HG03095 (cell line): ENCODE data around the gene ILF3.

ENCODE experiments used
- ATAC-seq: cut with Tn5 transposase; IDR thresholded peaks from one replicate; pipeline ENCODE4 v1.9.1; 2021; ENCODE audit warnings: moderate library complexity; ENCODE audit not compliant: unreplicated experiment

ILF3 gene

DNA sequence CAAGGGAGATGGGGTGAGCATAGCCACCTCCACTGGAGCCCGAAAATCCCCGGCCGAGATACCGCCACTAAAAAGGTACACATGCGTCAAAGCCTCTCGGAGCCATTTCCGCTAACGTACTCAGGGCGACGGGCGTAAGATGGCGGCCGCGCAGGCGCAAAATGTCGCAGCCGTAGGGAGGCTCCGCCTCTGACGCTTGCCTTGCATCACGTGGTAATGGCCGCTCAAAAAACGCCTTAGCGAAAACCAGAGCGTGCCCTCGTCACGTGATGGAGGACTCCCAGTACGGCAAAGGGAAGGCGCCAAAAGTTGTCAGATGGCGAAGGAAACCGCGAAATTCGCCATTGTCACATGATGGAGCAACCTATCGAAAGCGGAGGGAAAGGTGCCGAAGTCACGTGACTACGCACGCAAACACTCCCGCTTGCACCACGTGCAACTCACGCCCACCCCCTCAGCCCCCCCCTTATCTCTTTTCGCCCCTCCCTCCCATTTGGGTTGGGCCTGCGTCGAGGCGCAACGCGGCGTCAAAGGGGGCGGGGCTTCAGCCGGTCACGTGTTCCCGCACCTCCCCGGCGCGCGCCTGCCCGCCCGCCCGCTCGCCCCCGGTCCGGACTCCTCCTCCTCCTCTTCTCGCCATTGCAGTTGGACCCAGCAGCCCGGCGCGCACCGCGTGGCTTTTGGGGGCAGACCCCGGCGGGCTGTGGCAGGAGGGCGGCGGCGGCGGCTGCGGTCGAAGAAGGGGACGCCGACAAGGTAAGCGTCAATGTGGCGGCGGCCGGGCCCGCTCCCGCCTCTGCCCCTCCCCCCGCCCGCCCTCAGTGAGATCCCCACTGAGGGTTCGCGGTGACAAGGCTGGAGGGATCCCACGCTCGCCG is at the start of gene ILF3:
ILF3 (plus strand) TSS at position 615 of the 878 bp plus-strand sequence. CDS start 16,260 bp downstream, outside the sequence.
- ATAC-seq: peak; percentile 59

DNA sequence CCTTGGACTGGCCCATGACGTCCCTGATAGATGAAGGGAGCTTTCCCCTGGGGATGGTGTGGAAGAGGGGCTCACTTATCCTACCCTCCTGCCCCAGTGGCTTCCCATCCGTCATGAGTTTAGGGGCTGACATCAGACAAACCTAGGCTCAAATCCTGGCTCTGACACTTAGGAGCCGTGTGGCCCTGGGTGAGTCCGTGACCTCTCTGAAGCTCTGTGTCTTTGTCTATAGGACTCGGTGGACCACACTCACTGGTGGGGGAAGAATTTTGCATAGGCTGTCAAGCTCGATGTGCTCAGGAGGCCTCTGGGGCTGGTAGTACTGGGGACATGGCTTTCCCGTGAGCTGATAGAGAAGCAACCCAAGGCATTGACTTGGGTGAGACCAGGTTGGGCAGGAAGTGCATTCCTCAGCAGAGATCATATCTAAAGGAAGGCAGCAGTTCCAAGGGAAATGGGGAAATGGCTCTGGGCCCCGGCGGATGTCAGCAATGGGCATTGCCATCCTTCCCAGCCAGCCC is 49.6 kb upstream of the ILF3 start:
- no peak for ATAC-seq

DNA sequence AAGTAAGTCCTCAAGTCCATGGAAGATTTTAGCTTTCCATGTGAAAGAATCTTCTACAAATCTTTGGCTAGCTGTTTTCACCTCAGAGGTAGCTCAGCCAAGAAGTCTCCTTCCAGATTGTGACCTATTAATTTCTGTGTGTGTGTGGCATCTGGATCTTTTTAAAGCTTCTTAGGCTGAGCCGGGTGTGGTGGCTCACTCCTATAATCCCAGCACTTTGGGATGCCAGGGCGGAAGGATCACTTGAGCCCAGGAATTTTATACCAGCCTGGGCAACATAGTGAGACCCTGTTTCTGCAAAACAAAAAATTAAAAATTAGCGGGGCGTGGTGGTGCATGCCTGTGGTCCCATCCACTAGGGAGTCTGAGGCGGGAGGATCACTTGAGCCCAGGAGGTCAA is 42.2 kb upstream of the ILF3 start:
- ATAC-seq: no peak

DNA sequence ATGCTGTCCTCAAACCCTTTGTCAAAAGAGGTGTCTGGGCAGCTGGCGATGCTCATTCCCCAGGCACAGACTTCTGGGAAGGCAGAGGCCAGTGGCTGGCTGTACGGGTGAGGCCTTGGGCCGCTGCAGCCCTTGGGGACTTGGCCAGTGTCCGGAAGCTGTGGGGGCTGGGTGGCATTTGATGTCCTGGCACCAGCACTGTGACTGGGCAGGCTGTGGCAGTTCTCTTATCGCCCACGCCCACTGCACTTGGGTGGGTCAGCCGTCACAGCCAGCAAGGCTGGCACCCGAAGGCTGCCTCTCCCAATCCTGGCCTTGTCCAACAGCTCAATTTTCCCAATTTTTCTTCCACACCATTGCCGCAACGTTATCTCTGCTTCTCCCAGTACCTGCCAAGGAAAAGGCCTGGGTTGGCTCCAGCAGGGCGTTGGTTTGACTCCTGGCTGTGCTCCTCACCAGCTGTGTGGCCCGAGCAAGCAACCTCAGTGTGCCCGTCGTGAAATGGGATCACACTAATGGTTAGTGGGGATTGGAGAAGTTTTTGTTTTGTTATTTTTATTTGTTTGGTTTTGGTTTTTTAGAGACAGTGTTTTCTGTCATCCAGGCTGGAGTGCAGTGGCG is 41.5 kb upstream of the ILF3 start:
- ATAC-seq: no peak

DNA sequence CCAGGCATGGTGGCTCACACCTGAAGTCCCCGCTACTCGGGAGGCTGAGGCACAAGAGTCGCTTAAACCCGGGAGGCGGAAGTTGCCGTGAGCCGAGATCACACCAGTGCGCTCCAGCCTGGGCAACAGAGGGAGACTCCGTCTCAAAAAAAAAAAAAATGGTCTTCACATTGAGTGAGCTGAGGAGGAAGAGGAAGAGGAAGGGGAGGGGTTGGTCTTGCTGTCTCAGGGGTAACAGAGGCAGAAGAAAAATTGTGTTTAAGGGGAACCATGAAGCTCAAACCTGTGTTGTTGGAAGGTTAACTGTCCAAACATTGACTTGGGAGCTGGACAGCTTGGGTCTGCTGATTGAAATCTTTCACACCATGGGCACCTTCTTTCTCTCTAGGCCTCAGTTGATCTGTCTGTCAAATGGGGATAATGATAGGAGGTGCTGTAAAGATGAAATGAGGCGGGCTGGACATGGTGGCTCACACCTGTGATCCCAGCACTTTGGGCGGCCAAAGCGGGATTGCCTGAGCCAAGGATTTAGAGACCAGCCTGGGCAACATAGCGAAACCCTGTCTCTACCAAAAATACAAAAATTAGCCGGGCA is 38.6 kb upstream of the ILF3 start:
- no peak for ATAC-seq

DNA sequence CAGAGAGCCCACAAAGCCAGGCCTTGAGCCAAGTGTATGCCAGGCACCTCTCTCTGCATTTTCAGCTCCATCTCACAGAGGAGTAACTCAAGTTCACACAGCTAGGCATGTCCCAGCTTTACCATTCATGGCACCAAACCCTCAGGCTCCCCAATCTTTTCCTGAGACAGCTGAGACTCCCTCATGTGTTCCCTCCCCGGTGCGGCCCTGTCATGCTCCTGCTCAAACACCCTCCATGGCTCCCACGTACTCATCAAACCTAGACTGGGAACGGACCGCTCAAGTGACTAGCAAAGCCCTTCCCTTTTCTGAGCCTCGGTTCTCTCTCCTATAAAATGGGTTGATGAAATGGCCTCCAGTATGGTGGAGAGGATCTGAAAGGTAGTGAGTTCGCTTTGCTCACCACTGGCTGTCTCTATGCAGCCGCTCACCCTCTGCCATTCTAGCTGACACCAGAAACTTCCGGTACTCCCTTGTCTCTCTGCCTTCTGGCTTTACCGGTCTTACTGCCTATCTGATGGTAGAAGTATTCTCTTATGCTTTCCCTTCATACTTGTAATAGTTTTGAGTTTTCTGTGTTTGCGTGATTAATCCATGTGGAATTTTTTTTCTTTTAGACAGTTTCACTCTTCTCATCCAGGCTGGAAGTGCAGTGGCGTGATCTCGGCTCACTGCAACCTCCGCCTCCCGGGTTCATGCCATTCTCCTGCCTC is 36.6 kb upstream of the ILF3 start:
- ATAC-seq: no peak

DNA sequence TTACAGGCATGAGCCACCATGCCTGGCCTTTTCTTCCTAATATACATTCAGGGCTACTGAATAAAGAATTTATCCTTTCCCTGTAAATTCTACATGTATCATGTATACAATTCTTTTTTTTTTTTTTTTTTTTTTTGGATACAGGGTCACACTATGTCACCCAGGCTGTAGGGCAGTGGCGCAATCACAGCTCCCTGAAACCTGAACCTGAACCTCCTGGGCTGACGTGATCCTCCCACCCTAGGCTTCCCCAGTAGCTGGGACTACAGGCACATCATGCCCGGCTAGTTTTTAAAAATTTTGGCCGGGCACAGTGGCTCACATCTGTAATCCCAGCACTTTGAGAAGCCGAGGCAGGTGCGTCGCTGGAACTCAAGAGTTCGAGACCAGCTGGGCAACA is 35.3 kb upstream of the ILF3 start:
- no peak for ATAC-seq

DNA sequence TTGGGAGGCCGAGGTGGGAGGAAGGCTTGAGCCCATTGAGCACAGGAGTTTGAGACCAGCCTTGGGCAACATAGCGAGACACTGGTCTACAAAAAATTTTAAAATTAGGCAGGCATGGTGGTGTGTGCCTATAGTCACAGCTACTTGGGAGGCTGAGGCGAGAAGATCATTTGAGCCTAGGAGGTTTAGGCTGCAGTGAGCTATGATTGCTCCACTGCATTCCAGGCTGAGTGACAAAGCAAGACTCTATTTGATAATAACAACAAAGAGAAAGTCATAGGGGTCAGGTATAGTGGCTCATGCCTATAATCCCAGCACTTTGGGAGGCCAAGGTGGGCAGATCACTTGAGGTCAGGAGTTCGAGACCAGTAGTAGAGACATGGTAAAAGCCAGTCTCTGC is 33.4 kb upstream of the ILF3 start:
- no peak for ATAC-seq

DNA sequence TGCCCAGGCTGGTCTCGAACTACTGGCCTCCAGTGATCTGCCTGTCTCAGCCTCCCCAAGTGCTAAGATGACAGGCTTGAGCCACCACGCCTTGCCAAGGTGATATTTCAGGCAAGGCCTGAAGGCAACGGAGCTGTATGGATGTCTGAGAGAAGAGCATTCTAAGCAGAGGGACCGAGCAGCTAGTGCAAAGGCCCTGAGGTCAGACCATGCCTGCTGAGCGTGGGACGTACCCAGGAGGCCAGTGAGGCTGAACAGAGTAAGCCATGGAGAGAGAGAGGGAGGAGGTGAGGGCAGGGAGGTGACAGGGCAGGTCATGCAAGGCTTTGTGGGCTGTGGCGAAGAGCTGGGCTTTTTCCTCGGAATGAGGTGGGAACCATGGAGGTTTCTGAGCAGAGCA is 32.2 kb upstream of the ILF3 start:
- ATAC-seq: no peak

DNA sequence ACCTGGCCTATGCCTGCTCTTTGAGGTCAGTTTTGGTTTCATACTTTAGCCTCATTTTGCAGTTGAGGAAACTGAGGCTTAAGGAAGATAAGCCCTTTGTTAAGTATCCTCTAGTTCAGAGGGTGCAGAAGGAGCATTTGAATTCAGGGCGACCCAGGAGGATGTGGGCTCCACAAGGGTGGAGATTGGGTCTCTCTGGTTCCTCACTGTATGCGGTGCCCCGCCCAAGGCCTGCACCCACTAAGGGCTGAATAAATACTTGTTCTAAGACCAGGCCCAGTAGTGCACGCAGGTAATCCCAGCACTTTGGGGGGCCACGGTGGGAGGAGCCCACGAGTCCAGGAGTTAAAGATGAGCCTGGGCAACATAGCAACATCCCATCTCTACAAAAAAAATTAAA is 29.6 kb upstream of the ILF3 start:
- no peak for ATAC-seq

DNA sequence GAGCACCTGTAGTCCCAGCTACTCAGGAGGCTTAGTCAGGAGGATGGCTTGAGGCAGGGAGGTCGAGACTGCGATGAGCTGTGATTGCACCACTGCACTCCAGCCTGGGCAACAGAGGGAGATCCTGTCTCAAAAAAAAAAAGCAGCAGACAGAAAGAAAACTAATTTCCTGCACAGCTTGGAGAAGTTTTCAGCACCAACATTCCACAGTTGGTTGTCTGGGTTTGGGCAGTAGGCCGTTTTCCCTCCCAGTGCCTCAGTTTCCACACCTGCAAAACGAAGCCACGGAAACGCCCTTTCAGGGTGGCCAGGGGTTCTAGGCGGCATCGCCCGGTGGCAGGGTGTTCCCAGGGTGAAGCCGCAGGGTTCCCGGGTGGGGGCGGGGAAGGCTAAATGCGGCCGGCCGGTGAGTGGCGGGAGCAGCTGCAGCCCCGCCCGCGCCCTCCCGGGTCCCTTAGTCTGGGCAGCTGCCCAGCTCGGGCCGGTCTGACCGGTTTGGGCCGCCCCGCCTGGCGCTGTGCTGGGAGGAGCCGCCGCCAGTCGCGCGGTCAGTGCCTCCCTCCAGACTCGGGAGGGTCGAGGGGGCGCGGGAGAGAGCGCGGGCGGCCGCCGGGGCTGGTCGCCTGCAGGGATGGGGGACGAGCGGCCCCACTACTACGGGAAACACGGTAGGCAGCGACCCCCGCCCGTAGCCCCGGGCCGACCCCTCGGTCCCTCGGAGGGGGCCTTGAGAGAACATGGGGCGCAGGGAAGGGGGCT is 29.0 kb upstream of the ILF3 start, which contains the start of gene SLC44A2:
SLC44A2 (plus strand) TSS at position 551 of the 759 bp plus-strand sequence; CDS start at position 632, 81 bp downstream.
- no peak for ATAC-seq

DNA sequence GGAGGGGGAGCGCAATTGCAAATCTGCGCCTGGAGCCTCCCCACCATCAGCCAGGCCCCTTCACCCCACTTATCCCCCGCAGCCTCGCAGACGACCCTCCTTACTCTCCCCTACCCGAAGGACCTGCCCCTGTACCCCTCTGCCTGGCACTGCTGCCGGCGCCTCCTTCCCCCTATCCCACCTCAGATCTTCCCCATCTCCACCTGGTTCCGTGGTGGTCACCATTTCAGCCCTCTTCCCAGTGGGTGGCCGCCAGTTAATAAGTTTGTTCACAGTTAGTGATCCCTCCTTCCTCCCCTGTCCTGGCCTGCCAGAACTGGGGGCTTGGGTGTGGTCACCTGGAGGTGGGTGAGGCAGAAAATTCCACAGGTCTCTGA is 28.4 kb upstream of the ILF3 start:
- ATAC-seq: no peak

DNA sequence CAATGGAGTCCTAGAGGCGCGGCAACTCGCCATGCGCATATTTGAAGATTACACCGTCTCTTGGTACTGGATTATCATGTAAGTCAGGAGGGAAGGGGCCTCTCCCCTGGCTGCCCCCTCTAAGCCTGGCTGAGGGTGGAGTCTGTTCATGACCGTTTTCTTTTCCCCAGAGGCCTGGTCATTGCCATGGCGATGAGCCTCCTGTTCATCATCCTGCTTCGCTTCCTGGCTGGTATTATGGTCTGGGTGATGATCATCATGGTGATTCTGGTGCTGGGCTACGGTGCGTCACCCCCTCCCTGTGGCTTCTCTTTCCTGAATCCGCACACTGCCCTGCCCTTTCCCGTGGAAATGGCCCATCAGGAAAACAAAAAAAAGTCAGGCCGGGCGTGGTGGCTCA is 22.3 kb upstream of the ILF3 start:
- no peak for ATAC-seq

DNA sequence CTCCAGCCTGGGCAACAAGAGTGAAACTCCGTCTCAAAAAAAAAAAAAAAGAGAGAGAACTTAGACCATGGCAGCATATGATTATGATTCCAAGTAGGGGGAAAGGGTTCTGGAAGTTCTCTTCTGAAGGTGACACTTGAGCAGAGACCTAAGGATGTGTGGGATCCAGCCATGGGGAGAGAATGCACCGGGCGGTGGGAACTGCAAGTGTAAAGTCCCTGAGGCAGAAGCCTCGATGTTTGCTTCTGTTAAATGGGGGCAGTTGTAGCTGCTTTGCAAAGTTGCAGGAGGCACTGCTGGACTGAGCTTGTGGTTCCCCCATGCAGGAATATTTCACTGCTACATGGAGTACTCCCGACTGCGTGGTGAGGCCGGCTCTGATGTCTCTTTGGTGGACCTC is 19.7 kb upstream of the ILF3 start:
- ATAC-seq: no peak

DNA sequence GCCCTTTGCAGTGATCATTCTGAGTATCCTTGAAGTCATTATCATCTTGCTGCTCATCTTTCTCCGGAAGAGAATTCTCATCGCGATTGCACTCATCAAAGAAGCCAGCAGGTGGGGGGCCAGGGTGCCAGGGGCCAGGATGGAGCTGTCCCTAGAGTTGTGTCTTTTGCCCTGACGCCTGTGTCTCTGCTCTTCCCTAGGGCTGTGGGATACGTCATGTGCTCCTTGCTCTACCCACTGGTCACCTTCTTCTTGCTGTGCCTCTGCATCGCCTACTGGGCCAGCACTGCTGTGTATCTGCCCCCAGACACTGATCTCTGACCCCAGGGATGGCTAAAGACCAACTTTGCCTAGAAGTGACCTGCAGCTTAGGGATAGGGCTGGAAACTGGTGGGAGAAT is 19.2 kb upstream of the ILF3 start:
- no peak for ATAC-seq

DNA sequence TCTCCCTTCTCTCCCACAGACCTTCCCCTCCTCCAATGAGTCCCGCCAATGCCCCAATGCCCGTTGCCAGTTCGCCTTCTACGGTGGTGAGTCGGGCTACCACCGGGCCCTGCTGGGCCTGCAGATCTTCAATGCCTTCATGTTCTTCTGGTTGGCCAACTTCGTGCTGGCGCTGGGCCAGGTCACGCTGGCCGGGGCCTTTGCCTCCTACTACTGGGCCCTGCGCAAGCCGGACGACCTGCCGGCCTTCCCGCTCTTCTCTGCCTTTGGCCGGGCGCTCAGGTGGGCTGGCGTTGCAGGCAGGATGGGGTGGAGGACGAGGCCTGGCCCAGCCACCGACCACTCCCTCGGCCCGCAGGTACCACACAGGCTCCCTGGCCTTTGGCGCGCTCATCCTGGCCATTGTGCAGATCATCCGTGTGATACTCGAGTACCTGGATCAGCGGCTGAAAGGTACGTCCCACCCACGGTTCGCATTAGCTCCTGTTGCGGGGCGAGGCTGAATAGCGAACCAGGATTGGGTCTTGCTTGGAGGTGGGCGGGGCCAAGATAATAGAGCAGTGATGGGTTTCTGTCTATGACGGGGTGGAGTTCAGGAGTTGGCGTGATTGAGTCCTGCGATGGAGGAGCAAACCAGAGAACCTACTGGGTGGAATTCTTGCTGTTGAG is 17.7 kb upstream of the ILF3 start:
- no peak for ATAC-seq

DNA sequence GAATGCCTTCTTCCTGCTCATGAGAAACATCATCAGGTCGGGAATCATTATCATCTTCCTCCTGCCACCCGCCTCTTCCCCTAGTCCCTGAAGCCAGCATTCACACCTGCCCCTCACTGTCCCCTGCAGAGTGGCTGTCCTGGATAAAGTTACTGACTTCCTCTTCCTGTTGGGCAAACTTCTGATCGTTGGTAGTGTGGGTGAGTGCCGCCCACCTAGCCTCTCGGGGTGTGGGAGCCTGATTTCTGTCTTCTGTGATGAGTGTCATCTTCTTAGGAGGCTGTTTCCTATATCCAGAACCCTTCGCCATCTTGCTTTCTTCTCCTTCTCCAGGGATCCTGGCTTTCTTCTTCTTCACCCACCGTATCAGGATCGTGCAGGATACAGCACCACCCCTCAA is 16.3 kb upstream of the ILF3 start:
- no peak for ATAC-seq

DNA sequence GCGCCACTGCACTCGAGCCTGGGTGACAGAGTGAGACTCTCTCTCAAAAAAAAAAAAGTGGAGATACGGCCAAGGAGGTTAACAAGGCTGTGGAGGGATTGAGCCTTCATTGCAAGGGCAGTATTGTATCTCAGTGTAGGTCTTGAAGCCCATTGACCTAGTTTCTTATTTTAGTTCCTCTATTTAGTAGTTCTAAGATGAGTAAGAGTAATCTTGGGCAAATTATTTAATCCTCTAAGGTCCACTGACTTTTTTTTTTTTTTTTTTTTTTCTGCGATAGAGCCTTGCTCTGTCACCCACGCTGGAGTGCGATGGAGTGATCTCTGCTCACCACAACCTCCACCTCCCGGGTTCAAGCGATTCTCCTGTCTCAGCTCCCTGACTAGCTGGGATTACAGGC is 14.3 kb upstream of the ILF3 start:
- peak; percentile 48 for ATAC-seq

DNA sequence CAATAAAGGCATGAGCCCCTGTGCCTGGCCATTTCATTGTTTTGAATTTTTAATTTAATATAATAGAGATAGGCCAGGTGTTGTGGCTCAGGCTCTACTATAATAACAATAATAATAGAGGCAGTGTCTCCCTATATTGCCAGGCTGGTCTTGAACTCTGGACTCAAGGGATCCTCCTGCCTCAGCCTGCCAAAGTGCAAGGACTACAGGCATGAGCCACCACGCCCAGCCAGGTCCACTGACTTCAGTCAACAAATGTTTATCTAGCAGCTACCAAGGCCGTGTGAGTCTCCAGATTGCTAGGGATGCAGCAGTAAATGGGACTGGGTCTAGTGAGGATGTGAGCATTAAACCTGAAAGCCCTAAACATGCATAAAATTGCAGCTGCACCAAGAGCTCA is 13.8 kb upstream of the ILF3 start:
- no peak for ATAC-seq

DNA sequence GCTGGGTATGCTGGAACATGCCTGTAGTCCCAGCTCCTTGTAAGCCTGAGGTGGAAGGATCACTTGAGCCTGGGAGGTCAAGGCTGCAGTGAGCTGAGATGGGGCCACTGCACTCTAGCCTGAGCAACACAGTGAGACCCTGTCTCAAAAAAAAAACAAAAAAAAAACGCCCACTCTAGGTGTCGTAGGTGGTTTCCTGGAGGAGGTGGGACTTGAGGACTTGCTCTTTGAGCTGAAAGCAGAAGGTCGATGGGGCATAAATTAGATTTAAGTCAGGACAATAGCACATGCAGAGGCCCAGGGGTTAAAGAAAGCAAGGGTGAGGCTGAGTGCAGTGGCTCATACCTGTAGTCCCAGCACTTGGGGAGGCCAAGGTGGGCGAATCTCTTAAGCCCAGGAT is 12.9 kb upstream of the ILF3 start:
- ATAC-seq: no peak
